Measurements from ENCODE around the gene KAZALD1.

- TF ChIP-seq, protein P1, sequence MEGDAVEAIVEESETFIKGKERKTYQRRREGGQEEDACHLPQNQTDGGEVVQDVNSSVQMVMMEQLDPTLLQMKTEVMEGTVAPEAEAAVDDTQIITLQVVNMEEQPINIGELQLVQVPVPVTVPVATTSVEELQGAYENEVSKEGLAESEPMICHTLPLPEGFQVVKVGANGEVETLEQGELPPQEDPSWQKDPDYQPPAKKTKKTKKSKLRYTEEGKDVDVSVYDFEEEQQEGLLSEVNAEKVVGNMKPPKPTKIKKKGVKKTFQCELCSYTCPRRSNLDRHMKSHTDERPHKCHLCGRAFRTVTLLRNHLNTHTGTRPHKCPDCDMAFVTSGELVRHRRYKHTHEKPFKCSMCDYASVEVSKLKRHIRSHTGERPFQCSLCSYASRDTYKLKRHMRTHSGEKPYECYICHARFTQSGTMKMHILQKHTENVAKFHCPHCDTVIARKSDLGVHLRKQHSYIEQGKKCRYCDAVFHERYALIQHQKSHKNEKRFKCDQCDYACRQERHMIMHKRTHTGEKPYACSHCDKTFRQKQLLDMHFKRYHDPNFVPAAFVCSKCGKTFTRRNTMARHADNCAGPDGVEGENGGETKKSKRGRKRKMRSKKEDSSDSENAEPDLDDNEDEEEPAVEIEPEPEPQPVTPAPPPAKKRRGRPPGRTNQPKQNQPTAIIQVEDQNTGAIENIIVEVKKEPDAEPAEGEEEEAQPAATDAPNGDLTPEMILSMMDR (IDR thresholded peaks at IDR 0.05), result no peak
- no peak for TF ChIP-seq POLR2A (IDR thresholded peaks at IDR 0.05)
Observed at GRCh38 chr10:101027106-101027720, 34.6 kb upstream of the KAZALD1 start.
